H1 (cell line): Measurements from ENCODE around the gene TRMT44. TPM values are rescaled to one million over a fixed set of nuclear protein-coding genes. Genes with fewer than 3 reads are reported as not detected.

Experiments used
- CTCF ChIA-PET: fragments of 300-600 bp; sonication (Branson Sonifier 250); formaldehyde crosslinking; loops from one replicate; lab custom pipeline; 2021; ENCODE audit not compliant: partially characterized antibody; lab: Charles Lee
- POLR2A ChIA-PET: fragments of 300-600 bp; sonication (Branson Sonifier 250); formaldehyde crosslinking; loops from one replicate; lab custom pipeline; 2021; ENCODE audit warnings: inconsistent platforms; ENCODE audit not compliant: partially characterized antibody; lab: Charles Lee
- DNase-seq, 2 experiments: peaks; one replicate each; pipeline versions ENCODE4 v3.0.0 to v3.0.0-alpha.2; 2010 to 2022; ENCODE audit warnings: low spot score in 2 of 2, low read depth in 1 of 2, mixed read lengths in 1 of 2
- FAIRE-seq: peaks from 2 replicates; lab custom pipeline; 2011; peaks lifted over from hg19 to GRCh38; lab: Jason Lieb, UNC
- H2AFZ ChIP-seq: 2 replicates; pipeline ENCODE4 v1.8.1; 2012; ENCODE audit warnings: low read length, inconsistent platforms
- H2AK5ac ChIP-seq: 2 replicates; pipeline ENCODE4 v1.6.1; 2013; ENCODE audit warnings: low read depth, low read length
- H2BK120ac ChIP-seq: replicated peaks from 2 replicates; pipeline ENCODE3; 2013; ENCODE audit warnings: low read depth, low read length, inconsistent platforms
- H2BK12ac ChIP-seq: 2 replicates; pipeline ENCODE4 v1.6.1; 2013; ENCODE audit warnings: low read depth, low read length
- H2BK15ac ChIP-seq: 2 replicates; pipeline ENCODE4 v1.6.1; 2013; ENCODE audit warnings: low read length
- H2BK20ac ChIP-seq: 2 replicates; pipeline ENCODE4 v1.6.1; 2013; ENCODE audit warnings: low read length
- H2BK5ac ChIP-seq: 2 replicates; pipeline ENCODE4 v1.6.1; 2013; ENCODE audit warnings: low read depth, low read length
- H3K14ac ChIP-seq: 2 replicates; pipeline ENCODE4 v1.6.1; 2013; ENCODE audit warnings: inconsistent platforms; ENCODE audit not compliant: insufficient read length
- H3K18ac ChIP-seq: 2 replicates; pipeline ENCODE4 v1.6.1; 2013; ENCODE audit warnings: low read length; ENCODE audit errors: extremely low read depth
- H3K23ac ChIP-seq: 2 replicates; pipeline ENCODE4 v1.6.1; 2013; ENCODE audit warnings: inconsistent platforms; ENCODE audit not compliant: insufficient read length
- H3K23me2 ChIP-seq: 2 replicates; pipeline ENCODE4 v1.6.1; 2013; ENCODE audit warnings: low read depth, low read length
- H3K27ac ChIP-seq: 2 replicates; pipeline ENCODE4 v1.6.1; 2011; ENCODE audit warnings: low read depth, low read length, inconsistent platforms
- H3K27me3 ChIP-seq, 4 experiments: replicated peaks in 1 of 4; 1 replicate in 1 of 4; 2 replicates in 3 of 4; pipeline versions ENCODE4 v1.6.1 to v1.8.1; 2011 to 2013; ENCODE audit warnings: low read length in 3 of 4, mild to moderate bottlenecking in 3 of 4, inconsistent platforms in 2 of 4, mixed read lengths in 2 of 4, moderate library complexity in 1 of 4; ENCODE audit not compliant: control insufficient read depth in 3 of 4, insufficient read depth in 3 of 4; ENCODE audit errors: extremely low read depth in 1 of 4
- H3K36me3 ChIP-seq, 4 experiments: 2 replicates each; pipeline versions ENCODE4 v1.6.1 to v1.8.1; 2011 to 2013; ENCODE audit warnings: mild to moderate bottlenecking in 4 of 4, low read length in 3 of 4, moderate library complexity in 2 of 4, control low read depth in 1 of 4, inconsistent platforms in 1 of 4; ENCODE audit not compliant: insufficient read depth in 4 of 4, control insufficient read depth in 2 of 4
- H3K4ac ChIP-seq: replicated peaks from 2 replicates; pipeline ENCODE3; 2013; ENCODE audit warnings: low read length, low read depth, mixed read lengths, inconsistent platforms; ENCODE audit not compliant: insufficient read length
- H3K4me1 ChIP-seq, 4 experiments: replicated peaks in 1 of 4; 1 replicate in 1 of 4; 2 replicates in 3 of 4; pipeline versions ENCODE4 v1.6.1 to v1.8.1; 2011 to 2013; ENCODE audit warnings: low read length in 3 of 4, inconsistent platforms in 2 of 4, mixed read lengths in 1 of 4; ENCODE audit not compliant: insufficient read depth in 4 of 4, control insufficient read depth in 3 of 4
- H3K4me2 ChIP-seq, 2 experiments: 2 replicates each; pipeline versions ENCODE4 v1.6.1 to v1.8.1; 2011 to 2013; ENCODE audit warnings: low read depth in 2 of 2, low read length in 2 of 2, control low read depth in 1 of 2, inconsistent platforms in 1 of 2, mild to moderate bottlenecking in 1 of 2; ENCODE audit not compliant: insufficient read depth in 1 of 2
- H3K4me3 ChIP-seq, 4 experiments: fragments of 200-600, 300-600 bp in 1 of 4; sonication (generic), shearing (Covaris generic), sonication (Bioruptor Twin) in 1 of 4; 2 replicates each; pipeline versions ENCODE4 v1.5.1 to v1.8.1; 2011 to 2016; ENCODE audit warnings: low read length in 4 of 4, low read depth in 3 of 4, control low read depth in 2 of 4, inconsistent platforms in 2 of 4, mild to moderate bottlenecking in 2 of 4, mixed read lengths in 1 of 4, moderate library complexity in 1 of 4; ENCODE audit not compliant: insufficient read depth in 2 of 4; ENCODE audit errors: extremely low read depth in 1 of 4
- H3K56ac ChIP-seq: replicated peaks from 2 replicates; pipeline ENCODE3; 2013; ENCODE audit warnings: low read depth, mild to moderate bottlenecking, mixed read lengths, low read length, inconsistent platforms; ENCODE audit not compliant: insufficient read length
- H3K79me1 ChIP-seq: 2 replicates; pipeline ENCODE4 v1.6.1; 2013; ENCODE audit warnings: low read depth, low read length, control low read depth
- H3K79me2 ChIP-seq, 2 experiments: 2 replicates each; pipeline versions ENCODE4 v1.6.1 to v1.8.1; 2012 to 2013; ENCODE audit warnings: low read length in 2 of 2, mild to moderate bottlenecking in 2 of 2, inconsistent platforms in 1 of 2; ENCODE audit not compliant: insufficient read depth in 2 of 2, control insufficient read depth in 1 of 2
- H3K9ac ChIP-seq, 4 experiments: replicated peaks in 1 of 4; 1 replicate in 1 of 4; 2 replicates in 3 of 4; pipeline versions ENCODE4 v1.6.1 to v1.8.1; 2011 to 2013; ENCODE audit warnings: low read depth in 3 of 4, low read length in 3 of 4, control low read depth in 2 of 4, mild to moderate bottlenecking in 2 of 4, moderate library complexity in 2 of 4, inconsistent platforms in 1 of 4; ENCODE audit errors: extremely low read depth in 1 of 4
- H3K9me3 ChIP-seq, 2 experiments: 2 replicates each; pipeline versions ENCODE4 v1.6.1 to v1.8.1; 2012 to 2013; ENCODE audit warnings: mild to moderate bottlenecking in 2 of 2, moderate library complexity in 2 of 2, control low read depth in 1 of 2, inconsistent platforms in 1 of 2, low read depth in 1 of 2, low read length in 1 of 2, mixed read lengths in 1 of 2; ENCODE audit not compliant: insufficient read depth in 2 of 2
- H4K20me1 ChIP-seq, 2 experiments: replicated peaks in 1 of 2; 2 replicates each; pipeline versions ENCODE3 to v1.8.1; 2011 to 2013; ENCODE audit warnings: inconsistent platforms in 2 of 2, low read length in 2 of 2, mild to moderate bottlenecking in 1 of 2; ENCODE audit not compliant: insufficient read depth in 2 of 2, control insufficient read depth in 1 of 2
- H4K5ac ChIP-seq: 2 replicates; pipeline ENCODE4 v1.6.1; 2013; ENCODE audit warnings: low read length, low read depth, mixed read lengths, inconsistent platforms; ENCODE audit not compliant: insufficient read length
- H4K8ac ChIP-seq: 2 replicates; pipeline ENCODE4 v1.8.0; 2013; ENCODE audit warnings: mild to moderate bottlenecking, moderate library complexity, low read length, inconsistent platforms; ENCODE audit not compliant: insufficient read depth; ENCODE audit errors: extremely low read depth
- H4K91ac ChIP-seq: replicated peaks from 2 replicates; pipeline ENCODE3; 2013; ENCODE audit warnings: low read length, mixed read lengths, inconsistent platforms; ENCODE audit not compliant: insufficient read length
- ASH2L ChIP-seq: fragments of 200-600, 300-600 bp; sonication (generic); IDR thresholded peaks from one replicate; pipeline ENCODE4 v1.7.1; 2017; ENCODE audit warnings: low read length
- PHF8 ChIP-seq: fragments of 200-600 bp; sonication (generic); conservative IDR thresholded peaks from 2 replicates; pipeline ENCODE4 v1.7.1; 2012; ENCODE audit warnings: low read depth, mild to moderate bottlenecking, inconsistent platforms, low read length, moderate library complexity
- WGBS, 2 experiments: shearing (Covaris generic) in 1 of 2; methylation state at CpG; one replicate each; pipeline versions ENCODE4 v1.1.6 to v1.1.7; 2013 to 2015; ENCODE audit warnings: low lambda C conversion rate in 2 of 2, mixed read lengths in 2 of 2, inconsistent platforms in 1 of 2, low coverage in 1 of 2, missing lambda C conversion rate in 1 of 2; ENCODE audit not compliant: insufficient replicate concordance in 2 of 2, insufficient coverage in 1 of 2, insufficient read length in 1 of 2; ENCODE audit errors: extremely low coverage in 1 of 2, missing lambda C conversion rate in 1 of 2; 5-methylcytosine and 5-hydroxymethylcytosine counted together
- polyA plus RNA-seq, 7 experiments: library from polyadenylated mRNA; depleted of rRNA in 3 of 7; stranded (reverse) in 5 of 7; unstranded in 2 of 7; fragments of >200 nt in 5 of 7; fragments of 200-250 nt in 2 of 7; gene quantifications; 1 replicate in 5 of 7; 2 replicates in 1 of 7; 4 replicates in 1 of 7; pipeline versions ENCODE4 v1.2.1 to v1.2.3, GENCODE V29; 2011 to 2013; ENCODE audit warnings: missing spikeins in 2 of 7, mixed read lengths in 2 of 7
- total RNA-seq: library from RNA; stranded (reverse); fragmentation: NEBNext Ultra II Directional; extraction: Animal tissue kit (Norgen Biotek cat#: 25700); gene quantifications from 2 replicates; pipeline ENCODE4 v1.2.1, GENCODE V29; 2021
- TF ChIP-seq, protein P1 (sequence below): IDR thresholded peaks from 2 replicates; pipeline ENCODE4 v1.6.1; 2012; ENCODE audit warnings: inconsistent platforms

The TRMT44 gene
- total and polyA plus RNA-seq, 2 of the 8 experiments (the other 6 are each of a cell fraction or from before 2014, with no cell fraction given): 8.6 to 23.9 TPM

DNA sequence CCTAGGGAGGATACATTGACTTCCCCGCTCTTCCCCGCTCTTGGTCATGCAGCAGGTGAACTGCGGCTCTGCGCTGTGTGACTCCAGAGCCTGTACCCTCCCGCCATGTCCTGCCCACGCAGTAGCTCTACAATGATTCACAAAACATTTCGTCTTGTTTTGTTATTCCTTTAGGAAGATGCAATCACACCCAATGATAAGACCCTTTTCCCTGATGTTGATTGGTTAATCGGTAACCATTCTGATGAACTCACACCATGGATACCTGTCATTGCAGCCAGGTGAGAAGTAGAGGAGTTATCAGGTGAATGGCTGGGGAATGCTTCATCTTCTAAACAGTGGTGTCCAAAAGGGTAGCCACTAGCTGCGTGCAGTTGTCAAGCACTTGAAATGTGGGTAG is 23.2 kb downstream of the TRMT44 start:
- ChIA-PET CTCF (interaction anchor here (1.2 to 2.2 kb wide), 4 partner anchors 10 to 96 kb away, joined by 3 to 8 read pairs (median 4); no protein-coding TSS in a partner anchor), POLR2A (interaction anchor here (1.2 kb wide), 1 partner anchor 12 kb away, joined by 4 read pairs; no protein-coding TSS in a partner anchor)
- Histone ChIP-seq H3K9me3 (no peaks in the 10 kb centered on the region), H2AFZ (no peak overlapping the region), H2BK5ac (no peak overlapping the region), H3K27me3 (no peaks in the 10 kb centered on the region), H4K5ac (no peak overlapping the region), H2AK5ac (no peak overlapping the region), H3K27ac (no peak overlapping the region), H3K36me3 (peaks cover 2 to 19% (median 12%) of the 10 kb centered on the region in 4 experiments; a peak in 5 of 8 replicates), H3K4me1 (no peaks in the 10 kb centered on the region), H4K8ac (no peak overlapping the region), H3K4me3 (no peak overlapping the region), H3K9ac (no peak overlapping the region), H3K79me2 (no peaks in the 10 kb centered on the region), H3K18ac (no peak overlapping the region), H3K4me2 (no peak overlapping the region), H2BK15ac (no peak overlapping the region), H3K56ac (no peak overlapping the region), H2BK20ac (no peak overlapping the region), H3K23me2 (no peaks in the 10 kb centered on the region), H3K79me1 (no peaks in the 10 kb centered on the region; the same call in 1 of the 2 replicates), H4K20me1 (peaks cover 0 to 4% of the 10 kb centered on the region in 2 experiments), H3K4ac (no peak overlapping the region), H2BK12ac (no peak overlapping the region), H4K91ac (no peak overlapping the region), H3K23ac (no peak overlapping the region), H2BK120ac (no peak overlapping the region), H3K14ac (no peak overlapping the region)
- WGBS, 2 experiments: 93% methylated on average over 9 of the region's 9 CpGs; no CpG with 5 or more reads in 1 of the 2 experiments
- no peak for DNase-seq
- no peak for FAIRE-seq
- TF ChIP-seq PHF8 (no peak), ASH2L (no peak)
- TF ChIP-seq, protein P1, sequence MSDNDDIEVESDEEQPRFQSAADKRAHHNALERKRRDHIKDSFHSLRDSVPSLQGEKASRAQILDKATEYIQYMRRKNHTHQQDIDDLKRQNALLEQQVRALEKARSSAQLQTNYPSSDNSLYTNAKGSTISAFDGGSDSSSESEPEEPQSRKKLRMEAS: no peak
